ENCODE data around the gene ABCC4. TPM values are rescaled to one million over a fixed set of nuclear protein-coding genes. Genes with fewer than 3 reads are reported as not detected.
"Not testable (repeated sequence)": the region's sequence is repeated elsewhere in the genome, so short reads cannot be mapped to it uniquely, and the experiment has no call there.

The ABCC4 gene
- total RNA-seq, 2 experiments from 2014 or later = 12.2 to 12.9 TPM

DNA sequence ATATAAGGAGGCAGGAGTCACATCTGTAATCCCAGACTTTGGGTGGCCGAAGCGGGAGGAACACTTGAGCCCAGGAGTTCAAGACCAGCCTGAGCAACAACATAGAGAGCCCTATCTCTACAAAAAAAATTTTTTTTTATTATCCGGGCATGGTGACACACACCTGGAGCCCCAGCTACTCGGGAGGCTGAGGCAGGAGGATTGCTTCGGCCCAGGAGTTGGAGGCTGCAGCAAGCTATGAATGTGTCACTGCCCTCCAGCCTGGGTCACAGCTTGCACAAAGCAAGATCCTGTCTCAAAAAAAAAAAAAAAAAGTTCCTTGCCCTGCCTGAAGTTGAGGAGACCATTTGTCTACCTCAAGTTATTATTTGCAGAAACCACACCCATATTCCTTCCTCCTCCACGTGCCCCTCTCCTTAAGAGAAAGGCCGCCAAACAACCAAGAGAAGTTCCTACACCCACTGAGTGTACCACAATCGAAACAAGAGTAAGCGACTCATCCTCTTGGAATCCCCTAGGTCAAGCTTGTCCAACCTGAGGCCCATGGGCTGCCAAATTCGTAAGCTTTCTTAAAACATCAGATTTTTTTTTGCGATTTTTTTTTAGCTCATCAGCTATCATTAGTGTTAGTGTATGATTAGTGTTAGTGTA is 2.2 kb downstream of the ABCC4 start:
- ChIA-PET CTCF (interaction anchor here (0.6 to 1.0 kb wide), 3 partner anchors 82 to 114 kb away, joined by 3 read pairs; no protein-coding TSS in a partner anchor), POLR2A (no interaction called here)

DNA sequence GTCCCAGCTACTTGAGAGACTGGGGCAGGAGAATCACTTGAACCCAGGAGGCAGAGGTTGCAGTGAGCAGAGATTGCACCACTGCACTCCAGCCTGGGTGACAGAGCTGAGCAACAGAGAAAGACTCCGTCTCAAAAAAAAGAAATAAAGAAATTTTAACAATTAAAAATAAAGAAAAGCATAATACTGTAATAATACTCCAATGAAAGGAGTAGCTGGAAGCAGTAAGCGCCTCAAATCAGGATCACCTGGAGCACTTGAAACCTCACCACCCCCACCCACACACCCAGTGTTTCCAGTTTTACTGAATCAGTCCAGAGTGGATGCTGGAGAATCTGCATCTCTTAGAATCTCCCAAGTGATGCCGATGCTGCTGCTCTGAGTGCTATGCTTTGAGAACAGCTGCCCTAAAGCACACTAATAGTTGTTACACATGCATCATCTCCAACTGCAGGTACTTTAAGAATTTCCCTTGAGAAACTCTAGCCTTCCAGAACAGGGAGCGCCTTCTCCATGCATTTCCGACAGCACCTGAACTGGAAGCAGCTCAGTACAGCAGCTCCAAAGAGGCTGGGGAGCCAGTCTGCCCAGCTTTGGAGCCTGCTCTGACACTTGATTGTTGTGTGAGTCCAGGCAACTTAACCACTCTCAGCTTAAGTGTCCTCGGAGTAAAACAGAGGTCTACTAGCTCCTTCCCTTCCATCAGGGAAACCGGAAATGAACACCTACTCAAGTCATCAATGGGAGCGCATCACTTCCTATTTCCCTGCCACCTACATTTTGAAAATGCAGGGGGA is 2.9 kb downstream of the ABCC4 start:
- ChIA-PET POLR2A (no interaction called here), CTCF (interaction anchor here (0.6 to 0.8 kb wide), 3 partner anchors 82 to 107 kb away, joined by 3 read pairs; no protein-coding TSS in a partner anchor)

DNA sequence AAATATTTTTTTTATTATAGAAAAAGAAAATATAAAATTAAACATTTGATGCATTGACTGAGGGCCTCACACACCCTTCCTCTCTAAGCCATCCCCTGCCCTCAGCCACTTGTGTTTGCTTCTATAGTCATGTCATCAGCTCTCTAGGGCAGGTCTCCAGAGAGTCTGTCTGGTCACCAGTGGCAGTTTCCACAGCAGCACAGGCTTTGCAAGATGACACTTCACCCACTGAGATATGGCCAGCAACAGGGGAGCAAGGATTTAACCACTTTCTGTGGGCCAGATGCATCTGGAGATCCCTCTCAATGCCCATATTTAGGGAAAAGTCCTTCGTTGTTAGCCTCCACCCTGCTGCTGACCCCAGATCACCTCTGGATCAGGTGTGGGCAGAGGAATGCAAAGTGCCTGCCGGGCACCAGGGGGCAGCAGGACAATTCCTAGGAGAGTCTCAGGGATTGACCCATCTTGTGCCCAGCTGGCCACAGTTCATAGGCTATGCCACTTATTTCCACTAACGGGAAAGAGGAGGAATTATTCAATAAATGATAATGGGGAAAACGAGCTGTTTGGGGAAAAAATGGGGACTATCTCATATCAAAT is 4.8 kb downstream of the ABCC4 start:
- CTCF ChIA-PET = interaction anchor here (1.0 kb wide), 1 partner anchor 108 kb away, joined by 4 read pairs; no protein-coding TSS in a partner anchor
- POLR2A ChIA-PET = no interaction called here

DNA sequence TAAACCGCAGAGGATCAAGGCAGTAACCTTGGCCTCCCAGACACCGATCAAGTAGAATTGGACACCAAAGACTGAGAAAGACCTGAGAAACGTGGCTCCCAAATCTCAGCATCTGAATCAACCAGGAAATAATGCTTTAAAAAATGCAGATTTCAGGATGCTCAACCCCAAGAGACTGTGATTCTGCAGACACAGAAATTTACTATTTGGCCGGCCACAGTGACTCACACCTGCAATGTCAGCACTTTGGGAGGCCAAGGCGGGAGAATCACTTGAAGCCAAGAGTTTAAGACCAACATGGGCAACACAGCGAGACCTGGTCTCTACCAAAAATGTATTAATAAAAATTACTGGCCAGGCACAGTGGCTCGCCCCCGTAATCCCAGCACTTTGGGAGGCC is 6.2 kb downstream of the ABCC4 start:
- ChIA-PET CTCF (no interaction called here), POLR2A (no interaction called here)

DNA sequence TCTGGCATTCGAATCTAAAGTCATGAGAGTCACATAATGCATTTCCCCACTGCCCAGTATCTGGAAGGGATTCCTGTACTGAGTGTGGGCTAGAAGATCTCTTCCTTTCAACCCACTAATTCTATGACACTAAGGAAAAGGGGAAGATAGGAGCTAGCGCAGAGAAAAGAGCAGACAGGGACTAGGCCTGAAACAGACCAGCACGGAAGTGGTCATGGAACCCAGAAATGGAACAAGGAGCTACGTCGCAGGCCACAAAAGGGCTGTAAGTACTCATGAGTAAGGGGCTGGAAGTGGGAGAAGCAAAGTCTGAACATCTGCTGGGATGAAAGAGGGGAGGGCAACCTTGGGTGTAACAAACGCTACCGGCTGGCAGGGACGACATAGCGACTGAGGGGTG is 8.6 kb downstream of the ABCC4 start:
- ChIA-PET POLR2A (interaction anchor here (0.6 kb wide), 1 partner anchor 88 kb away, joined by 3 read pairs; no protein-coding TSS in a partner anchor), CTCF (no interaction called here)

DNA sequence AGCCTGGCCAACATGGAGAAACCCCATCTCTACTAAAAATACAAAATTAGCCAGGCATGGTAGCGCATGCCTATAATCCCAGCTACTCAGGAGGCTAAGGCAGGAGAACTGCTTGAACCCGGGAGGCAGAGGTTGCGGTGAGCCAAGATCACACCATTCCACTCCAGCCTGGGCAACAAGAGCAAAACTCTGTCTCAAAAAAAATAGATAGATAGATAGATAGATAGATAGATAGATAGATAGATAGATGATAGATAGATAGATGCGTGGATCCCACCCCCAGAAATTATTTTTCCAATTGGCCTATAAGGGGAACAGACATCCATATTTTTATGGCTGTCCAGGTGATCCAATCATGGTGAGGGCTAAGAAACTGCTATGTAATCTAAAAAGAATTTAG is 11.3 kb downstream of the ABCC4 start:
- CTCF ChIA-PET = interaction anchor here (0.7 kb wide), 1 partner anchor 42 kb away, joined by 3 read pairs; no protein-coding TSS in a partner anchor
- POLR2A ChIA-PET = not testable (repeated sequence)

DNA sequence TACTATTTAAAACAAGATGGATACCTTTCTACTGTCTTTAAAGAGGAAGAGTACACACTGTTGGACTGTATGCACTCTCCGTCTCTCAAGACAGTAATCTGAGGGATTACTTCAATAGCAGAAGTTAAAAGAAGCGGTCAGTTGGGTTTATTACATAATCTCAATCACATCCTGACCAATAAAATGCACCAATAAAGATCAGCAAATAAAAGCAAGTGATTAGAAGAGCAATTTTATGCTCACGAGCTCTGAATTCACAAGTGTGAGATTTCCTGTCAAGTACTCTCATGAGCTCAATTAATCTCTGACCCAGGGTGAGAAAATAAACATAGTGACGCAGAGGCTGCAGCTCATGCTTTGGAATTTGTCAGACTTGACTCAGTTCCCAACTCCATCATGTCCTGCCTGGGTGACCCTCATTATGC is 12.2 kb downstream of the ABCC4 start:
- ChIA-PET POLR2A (no interaction called here), CTCF (interaction anchor here (0.7 to 1.2 kb wide), 2 partner anchors 38 to 115 kb away, joined by 3 read pairs; no protein-coding TSS in a partner anchor)

DNA sequence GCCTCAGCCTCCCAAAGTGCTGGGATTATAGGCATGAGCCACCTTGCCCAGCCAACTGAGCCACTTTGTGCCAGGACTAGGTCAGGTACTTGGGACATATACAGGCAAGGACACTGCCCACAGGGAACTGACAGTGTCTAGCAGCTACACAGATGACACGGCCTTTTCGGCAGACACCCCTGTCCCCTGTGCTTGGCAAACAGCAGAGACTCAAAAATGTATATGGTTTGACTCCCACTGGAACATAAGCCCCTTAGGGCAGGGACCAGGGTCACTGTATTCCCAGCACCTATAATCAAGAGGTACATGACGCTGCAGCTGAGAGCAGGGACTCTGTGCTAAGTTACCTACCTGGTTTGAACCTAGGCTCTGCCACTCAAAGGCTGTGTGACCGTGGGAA is 16.8 kb downstream of the ABCC4 start:
- ChIA-PET POLR2A (no interaction called here), CTCF (interaction anchor here (0.5 kb wide), 1 partner anchor 118 kb away, joined by 3 read pairs; no protein-coding TSS in a partner anchor)

DNA sequence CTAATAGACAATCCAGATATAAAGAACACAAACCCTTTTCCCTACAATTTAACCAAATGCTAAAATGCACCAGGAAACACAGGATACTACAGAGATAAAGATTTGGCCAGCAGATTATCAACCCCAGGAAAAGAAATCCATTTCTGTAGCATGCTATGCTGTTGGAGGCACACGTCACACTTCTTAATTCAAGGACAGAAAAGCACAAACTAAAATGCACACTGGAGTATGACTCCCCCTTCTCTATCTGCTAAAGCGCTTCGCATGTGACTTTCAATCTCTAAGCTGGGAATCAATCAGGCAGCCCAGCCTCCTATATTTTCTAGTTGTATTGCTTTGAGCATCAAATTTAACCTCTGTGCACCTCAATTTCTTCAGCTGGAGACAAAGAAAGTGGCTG is 22.2 kb downstream of the ABCC4 start:
- POLR2A ChIA-PET = no interaction called here
- CTCF ChIA-PET = no interaction called here

DNA sequence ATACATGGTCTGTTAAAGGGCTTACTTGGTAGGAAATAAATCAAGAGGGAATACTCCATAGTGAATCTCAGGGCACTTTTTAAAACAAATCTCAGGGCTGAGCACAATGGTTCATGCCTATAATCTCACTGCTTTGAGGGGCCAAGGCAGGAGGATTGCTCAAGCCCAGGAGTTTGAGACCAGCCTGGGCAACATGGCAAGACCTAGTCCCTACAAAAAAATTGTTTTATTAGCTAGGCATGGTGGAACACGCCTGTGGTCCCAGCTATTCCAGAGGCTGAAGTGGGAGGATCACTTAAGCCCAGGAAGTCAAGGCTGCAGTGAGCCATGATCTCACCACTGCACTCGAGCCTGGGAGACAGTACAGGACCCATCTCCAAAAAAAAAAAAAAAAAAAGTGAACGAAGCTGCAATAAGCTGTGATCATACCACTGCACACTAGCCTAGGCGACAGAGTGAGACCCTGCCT is 25.2 kb downstream of the ABCC4 start:
- ChIA-PET POLR2A (no interaction called here), CTCF (interaction anchor here (0.6 to 0.7 kb wide), 2 partner anchors 24 to 149 kb away, joined by 3 read pairs; no protein-coding TSS in a partner anchor)

DNA sequence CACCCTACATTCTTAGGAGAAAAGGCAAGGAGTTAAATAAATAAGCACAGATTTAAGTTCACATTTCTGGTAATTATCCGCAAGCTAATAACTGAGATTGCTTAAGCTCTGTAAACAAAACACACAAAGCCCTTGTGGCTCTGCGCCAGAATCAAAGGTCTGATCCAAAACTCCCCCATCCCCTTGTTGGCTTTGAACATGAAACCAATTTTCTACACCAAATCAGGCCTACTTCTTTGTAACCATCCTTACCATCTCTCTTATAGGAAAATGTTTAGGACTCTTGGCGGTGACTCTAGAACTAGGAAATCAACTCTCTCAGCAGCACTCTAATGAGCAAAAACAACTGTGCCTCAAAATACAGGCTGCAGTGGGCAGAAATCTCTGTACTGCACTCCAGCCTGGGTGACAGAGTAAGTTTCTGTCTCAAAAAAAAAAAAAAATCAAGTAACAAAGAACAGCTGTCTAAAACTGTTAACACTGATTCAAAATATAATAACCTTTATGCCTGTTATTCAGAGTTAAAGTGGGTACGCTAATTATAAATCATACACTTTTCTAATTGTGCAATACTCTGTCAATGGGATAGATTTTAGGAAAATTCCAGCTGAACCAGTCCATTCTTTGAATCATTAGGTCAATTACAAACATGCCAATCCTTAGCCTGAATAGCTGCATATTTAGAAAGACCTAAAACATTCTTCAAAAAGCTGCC is 25.8 kb downstream of the ABCC4 start:
- CTCF ChIA-PET = interaction anchor here (0.6 to 0.7 kb wide), 2 partner anchors 24 to 386 kb away, joined by 3 read pairs; no protein-coding TSS in a partner anchor
- POLR2A ChIA-PET = no interaction called here

DNA sequence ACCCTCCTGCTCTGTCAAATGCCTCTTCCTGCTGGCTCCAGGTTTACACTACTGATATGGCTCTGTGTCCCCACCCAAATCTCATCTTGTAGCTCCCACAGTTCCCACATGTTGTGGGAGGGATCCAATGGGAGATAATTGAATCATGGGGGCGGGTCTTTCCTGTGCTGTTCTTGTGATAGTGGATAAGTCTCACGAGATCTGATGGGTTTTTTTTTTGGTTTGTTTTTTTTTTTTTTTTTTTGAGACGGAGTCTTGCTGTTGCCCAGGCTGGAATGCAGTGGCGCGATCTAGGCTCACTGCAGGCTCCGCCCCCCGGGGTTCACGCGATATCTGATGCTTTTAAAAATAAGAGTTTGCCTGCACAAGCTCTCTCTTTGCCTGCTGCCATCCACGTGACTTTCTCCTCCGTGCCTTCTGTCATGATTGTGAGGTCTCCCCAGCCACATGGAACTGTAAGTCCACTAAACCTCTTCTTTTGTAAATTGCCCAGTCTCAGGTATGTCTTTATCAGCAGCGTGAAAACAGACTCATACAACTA is 27.6 kb downstream of the ABCC4 start:
- POLR2A ChIA-PET, CTCF ChIA-PET: not testable (repeated sequence)

DNA sequence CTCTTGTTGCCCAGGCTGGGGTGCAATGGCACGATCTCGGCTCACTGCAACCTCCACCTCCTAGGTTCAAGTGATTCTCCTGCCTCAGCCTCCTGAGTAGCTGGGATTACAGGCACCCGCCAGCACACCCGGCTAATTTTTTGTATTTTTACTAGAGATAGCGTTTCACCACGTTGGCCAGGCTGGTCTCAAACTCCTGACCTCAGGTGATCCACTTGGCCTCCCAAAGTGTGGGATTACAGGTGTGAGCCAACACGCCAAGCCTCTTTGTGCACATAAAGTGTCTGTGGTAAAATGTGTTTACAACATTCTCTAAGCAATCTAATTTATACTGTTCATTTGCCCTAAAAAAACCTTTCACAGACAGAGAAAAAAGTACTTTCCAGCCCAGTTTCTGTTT is 29.2 kb downstream of the ABCC4 start:
- CTCF ChIA-PET = interaction anchor here (0.6 kb wide), 1 partner anchor 69 kb away, joined by 3 read pairs; no protein-coding TSS in a partner anchor
- POLR2A ChIA-PET = not testable (repeated sequence)

DNA sequence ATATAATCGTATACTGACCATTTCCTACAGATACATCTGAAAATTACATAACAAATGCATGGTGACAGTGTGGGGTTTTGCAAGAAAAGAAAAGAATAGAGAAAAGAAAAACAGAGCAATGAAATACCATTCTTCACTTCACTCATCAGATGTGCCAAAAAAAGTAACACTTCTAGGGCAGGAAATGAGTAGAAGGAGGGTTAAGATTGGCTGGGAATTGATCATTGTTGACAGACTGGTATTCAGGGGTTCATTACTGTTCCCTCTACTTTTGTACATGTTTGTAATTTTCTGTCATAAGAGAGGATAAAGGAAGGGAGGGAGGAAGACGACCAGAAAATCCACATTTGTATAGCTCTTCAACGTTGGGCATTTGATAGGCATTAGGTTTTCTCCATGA is 31.5 kb downstream of the ABCC4 start:
- ChIA-PET CTCF (no interaction called here), POLR2A (no interaction called here)

DNA sequence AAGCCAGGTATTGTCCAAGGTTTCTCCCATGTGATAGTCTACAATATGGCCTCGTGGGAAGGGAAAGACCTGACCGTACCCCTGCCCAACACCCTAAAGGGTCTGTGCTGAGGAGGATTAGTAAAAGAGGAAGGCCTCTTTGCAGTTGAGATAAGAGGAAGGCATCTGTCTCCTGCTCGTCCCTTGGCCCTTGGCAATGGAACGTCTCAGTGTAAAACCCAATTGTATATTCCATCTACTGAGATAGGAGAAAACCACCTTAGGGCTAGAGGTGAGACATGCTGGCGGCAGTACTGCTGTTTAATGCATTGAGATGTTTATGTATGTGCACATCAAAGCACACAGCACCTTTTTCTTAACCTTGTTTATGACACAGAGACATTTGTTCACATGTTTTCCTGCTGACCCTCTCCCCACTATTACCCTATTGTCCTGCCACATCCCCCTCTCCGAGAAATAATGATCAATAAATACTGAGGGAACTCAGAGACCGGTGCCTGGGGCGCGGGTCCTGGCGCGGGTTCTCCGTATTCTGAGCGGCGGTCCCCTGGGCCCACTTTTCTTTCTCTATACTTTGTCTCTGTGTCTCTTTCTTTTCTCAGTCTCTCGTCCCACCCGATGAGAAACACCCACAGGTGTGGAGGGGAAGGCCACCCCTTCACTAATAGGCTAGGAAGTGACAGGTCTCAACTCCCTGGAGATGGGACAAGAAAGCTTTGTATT is 32.7 kb downstream of the ABCC4 start:
- POLR2A ChIA-PET, CTCF ChIA-PET: not testable (repeated sequence)

DNA sequence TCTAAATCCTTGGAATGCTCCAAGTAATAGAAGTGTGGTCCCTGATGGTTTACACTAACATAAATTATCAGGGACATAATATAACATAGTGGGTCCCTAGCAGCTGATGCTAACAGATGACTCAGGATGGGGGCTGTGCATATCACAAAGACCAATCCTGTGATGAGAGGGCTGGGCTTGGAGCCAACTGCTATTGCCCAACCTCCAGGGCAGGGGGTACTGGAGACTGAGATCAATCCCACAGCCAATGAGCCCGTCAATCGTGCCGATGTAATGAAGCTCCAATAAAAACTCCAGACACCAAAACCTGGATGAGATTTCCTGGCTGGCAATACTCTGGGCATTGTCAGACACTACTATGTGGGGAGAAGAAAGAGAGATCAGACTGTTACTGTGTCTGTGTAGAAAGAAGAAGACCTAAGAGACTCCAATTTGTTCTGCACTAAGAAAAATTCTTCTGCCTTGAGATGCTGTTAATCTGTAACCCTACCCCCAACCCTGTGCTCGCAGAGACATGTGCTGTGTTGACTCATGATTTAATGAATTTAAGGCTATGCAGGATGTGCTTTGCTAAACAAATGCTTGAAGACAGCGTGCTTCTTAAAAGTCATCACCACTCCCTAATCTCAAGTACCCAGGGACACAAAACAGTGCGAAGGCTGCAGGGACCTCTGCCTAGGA is 33.4 kb downstream of the ABCC4 start:
- ChIA-PET POLR2A (no interaction called here), CTCF (no interaction called here)

DNA sequence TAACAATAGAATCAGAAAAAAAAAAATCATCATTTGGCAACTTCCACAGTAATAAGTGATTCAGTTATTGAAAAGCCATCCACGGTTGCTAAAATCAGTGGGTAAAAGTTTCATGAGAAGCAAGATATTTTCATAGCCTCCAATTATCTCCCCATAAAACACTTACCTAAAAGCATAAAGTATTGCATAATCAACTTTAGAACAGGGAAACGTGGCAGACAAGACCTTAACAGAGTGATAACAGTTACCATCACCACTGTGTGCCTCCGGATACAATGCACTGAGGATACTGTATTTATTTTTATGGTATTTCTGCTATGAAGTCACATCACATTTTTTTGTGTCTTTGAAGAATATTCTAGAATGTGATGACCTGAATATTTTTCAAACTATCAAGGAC is 37.0 kb downstream of the ABCC4 start:
- ChIA-PET POLR2A (no interaction called here), CTCF (no interaction called here)

DNA sequence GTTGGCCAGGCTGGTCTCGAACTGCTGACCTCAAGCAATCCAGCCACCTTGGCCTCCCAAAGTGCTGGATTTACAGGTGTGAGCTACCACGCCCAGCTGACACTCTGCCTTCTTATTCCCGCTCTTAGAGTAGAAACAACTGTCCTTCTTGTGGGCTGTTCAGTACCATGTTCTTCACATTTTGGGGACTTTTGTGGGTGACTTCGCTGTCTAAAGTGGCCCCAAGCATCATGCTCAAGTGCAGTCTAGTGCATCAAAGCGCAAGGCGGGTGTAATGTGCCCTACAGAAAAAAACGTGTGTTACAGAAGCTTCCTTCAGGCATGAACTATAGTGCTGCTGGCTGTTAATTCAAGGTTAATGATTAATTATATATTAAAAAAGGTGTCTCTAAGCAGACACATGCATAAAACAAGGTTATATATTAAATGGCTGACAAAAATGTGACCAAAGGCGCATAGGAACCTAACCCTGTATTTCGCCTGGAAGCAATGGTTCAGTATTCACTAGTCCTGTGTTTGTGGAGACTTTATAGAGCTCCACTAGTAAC is 38.3 kb downstream of the ABCC4 start:
- ChIA-PET POLR2A (no interaction called here), CTCF (no interaction called here)
